K562 (cell line): ENCODE measurements around the gene PTRH2. TPM values are rescaled to one million over a fixed set of nuclear protein-coding genes. Genes with fewer than 3 reads are reported as not detected.

Experiments
- ATAC-seq: fragments of 200-7000 bp; cut with Tn5 transposase; 3 replicates; pipeline ENCODE4 v1.9.1; 2020; ENCODE audit warnings: moderate library complexity
- BruUV-seq: library from RNA; stranded (reverse); fragments of 400-500 nt; replicated peaks from 2 replicates; lab custom pipeline; 2021; lab: Mats Ljungman, UMichigan
- CTCF ChIA-PET: fragments of 300-600 bp; formaldehyde crosslinking; extraction: SDS; loops from one replicate; lab custom pipeline; 2021; ENCODE audit warnings: low intra/inter-chr PET ratio; lab: Yijun Ruan, JAX
- POLR2A ChIA-PET: fragments of 300-600, 350-650 bp; sonication (Branson Sonifier 250); formaldehyde crosslinking; extraction: SDS; loops from one replicate; lab custom pipeline; 2021; ENCODE audit warnings: antibody characterized with exemption, inconsistent platforms; lab: Yijun Ruan, JAX
- DNase-seq, 4 experiments: peaks; one replicate each; pipeline versions ENCODE4 v3.0.0 to v3.0.0-alpha.2; 2011 to 2018; ENCODE audit warnings: low spot score in 3 of 4, mixed read lengths in 3 of 4; ENCODE audit errors: extremely low read depth in 1 of 4
- FAIRE-seq: peaks from 2 replicates; lab custom pipeline; 2011; peaks lifted over from hg19 to GRCh38; lab: Jason Lieb, UNC
- H2AFZ ChIP-seq: 2 replicates; pipeline ENCODE4 v1.6.0; 2011; ENCODE audit warnings: low read depth, low read length, control low read depth, inconsistent platforms
- H3K27ac ChIP-seq: fragments of 200-600 bp; 3 replicates; pipeline ENCODE4 v1.8.0; 2011; ENCODE audit warnings: low read depth, mild to moderate bottlenecking, control low read depth, inconsistent platforms, low read length, moderate library complexity, mixed read lengths; ENCODE audit errors: extremely low read depth
- H3K27me3 ChIP-seq, 2 experiments: fragments of 300-600 bp in 1 of 2; 2 replicates in 1 of 2; 3 replicates in 1 of 2; pipeline versions ENCODE4 v1.6.0 to v1.8.0; 2011; ENCODE audit warnings: inconsistent platforms in 2 of 2, low read length in 2 of 2, mild to moderate bottlenecking in 1 of 2, mixed read lengths in 1 of 2, moderate library complexity in 1 of 2; ENCODE audit not compliant: control insufficient read depth in 2 of 2, insufficient read depth in 2 of 2
- H3K36me3 ChIP-seq: fragments of 300-600 bp; 3 replicates; pipeline ENCODE4 v1.8.0; 2011; ENCODE audit warnings: mild to moderate bottlenecking, low read length, inconsistent platforms; ENCODE audit not compliant: control insufficient read depth, insufficient read depth
- H3K4me1 ChIP-seq, 2 experiments: fragments of 200-600 bp in 1 of 2; replicated peaks in 1 of 2; 2 replicates in 1 of 2; 3 replicates in 1 of 2; pipeline versions ENCODE4 v1.5.1 to v1.8.0; 2011; ENCODE audit warnings: inconsistent platforms in 2 of 2, low read length in 2 of 2, mild to moderate bottlenecking in 1 of 2, mixed read lengths in 1 of 2, moderate library complexity in 1 of 2; ENCODE audit not compliant: control insufficient read depth in 2 of 2, insufficient read depth in 2 of 2
- H3K4me2 ChIP-seq: 2 replicates; pipeline ENCODE4 v1.6.1; 2011; ENCODE audit warnings: low read length, control low read depth, inconsistent platforms, mixed read lengths; ENCODE audit not compliant: insufficient read depth
- H3K4me3 ChIP-seq: fragments of 200-600 bp; sonication (generic), shearing (Covaris generic); 2 replicates; pipeline ENCODE4 v1.5.1; 2016; ENCODE audit warnings: control low read depth, inconsistent platforms
- H3K79me2 ChIP-seq: fragments of 200-600 bp; 3 replicates; pipeline ENCODE4 v1.8.0; 2011; ENCODE audit warnings: low read length, inconsistent platforms; ENCODE audit not compliant: control insufficient read depth, insufficient read depth
- H3K9ac ChIP-seq, 2 experiments: 2 replicates each; pipeline versions ENCODE4 v1.6.0 to v1.6.1; 2011; ENCODE audit warnings: low read depth in 2 of 2, low read length in 2 of 2, control low read depth in 1 of 2, inconsistent platforms in 1 of 2, mild to moderate bottlenecking in 1 of 2, mixed read lengths in 1 of 2; ENCODE audit not compliant: insufficient read depth in 1 of 2
- H3K9me1 ChIP-seq: one replicate; pipeline ENCODE4 v1.6.0; 2011; ENCODE audit warnings: inconsistent platforms, mild to moderate bottlenecking, low read length, moderate library complexity; ENCODE audit not compliant: control insufficient read depth, insufficient read depth
- H3K9me3 ChIP-seq: replicated peaks from 2 replicates; pipeline ENCODE4 v1.5.1; 2011; ENCODE audit warnings: low read depth, low read length, inconsistent platforms; ENCODE audit not compliant: control insufficient read depth, insufficient read depth
- H4K20me1 ChIP-seq: replicated peaks from 2 replicates; pipeline ENCODE4 v1.6.1; 2011; ENCODE audit warnings: low read length, inconsistent platforms, mixed read lengths; ENCODE audit not compliant: control insufficient read depth, insufficient read depth
- CTBP1 ChIP-seq: fragments of 450-650 bp; IDR thresholded peaks from 2 replicates; pipeline ENCODE4 v1.6.1; 2016; ENCODE audit warnings: borderline replicate concordance
- POLR2G ChIP-seq: fragments of 200-400 bp; formaldehyde crosslinking; IDR thresholded peaks from 2 replicates; pipeline ENCODE4 v1.6.1; 2017; ENCODE audit warnings: low read depth, mild to moderate bottlenecking, antibody characterized with exemption, low read length, moderate library complexity
- PPARD ChIP-seq: fragments of 250-450 bp; sonication (Bioruptor Pico); IDR thresholded peaks from 2 replicates; pipeline ENCODE4 v1.8.0; 2022; ENCODE audit warnings: inconsistent platforms, mild to moderate bottlenecking, moderate library complexity
- REST ChIP-seq, 2 experiments: fragments of 450-650 bp; formaldehyde crosslinking in 1 of 2; IDR thresholded peaks; 2 replicates each; pipeline versions ENCODE4 v1.4.0 to v1.6.1; 2014 to 2020; ENCODE audit warnings: mild to moderate bottlenecking in 2 of 2, borderline replicate concordance in 1 of 2, low read depth in 1 of 2
- SMAD1 ChIP-seq: fragments of 150-350 bp; IDR thresholded peaks from 2 replicates; pipeline ENCODE4 v1.6.1; 2014; ENCODE audit warnings: low read length, low read depth; ENCODE audit not compliant: partially characterized antibody
- TFAM ChIP-seq: fragments of 250-450 bp; sonication (Bioruptor Pico); conservative IDR thresholded peaks from 2 replicates; pipeline ENCODE4 v1.5.0; 2021; ENCODE audit warnings: mild to moderate bottlenecking, moderate library complexity
- ZNF175 ChIP-seq: fragments of 200-800 bp; sonication (Bioruptor generic); IDR thresholded peaks from 2 replicates; pipeline ENCODE4 v1.6.1; 2016; ENCODE audit warnings: low read depth, mild to moderate bottlenecking, missing genetic modification characterization, missing compliant biosample characterization
- ZNF583 ChIP-seq: fragments of 250-450 bp; sonication (Bioruptor Pico); IDR thresholded peaks from 2 replicates; pipeline ENCODE4 v1.4.0; 2020
- WGBS: fragments of 100-300 bp; shearing (Covaris generic); methylation state at CpG from one replicate; pipeline ENCODE4 v1.1.6; 2016; ENCODE audit warnings: low coverage, mixed read lengths; ENCODE audit not compliant: insufficient coverage; ENCODE audit errors: missing lambda C conversion rate; 5-methylcytosine and 5-hydroxymethylcytosine counted together
- in situ Hi-C: fragments of 300-500 bp; cut with MboI; formaldehyde crosslinking; loops from 4 replicates; pipeline ENCODE4 v1.15.0; 2018; ENCODE audit warnings: inconsistent platforms, mixed read lengths
- intact Hi-C: fragments of 100-400 bp; cut with micrococcal nuclease; formaldehyde crosslinking; loops from 2 replicates; pipeline ENCODE4 v1.14.2; 2022
- polyA plus RNA-seq, 8 experiments: library from polyadenylated mRNA; depleted of rRNA in 4 of 8; stranded (reverse) in 5 of 8; unstranded in 3 of 8; fragments of >200 nt; fragmentation: Nextera tagmentation in 2 of 8; fragmentation: Illumina TruSeq in 1 of 8; extraction: Ambion mirVana in 2 of 8; extraction: Trizol in 1 of 8; gene quantifications; 2 replicates each; pipeline versions ENCODE4 v1.2.1 to v1.2.3, GENCODE V29; 2011 to 2014; ENCODE audit warnings: inconsistent platforms in 1 of 8, missing spikeins in 1 of 8
- total RNA-seq, 7 experiments: library from RNA; depleted of rRNA in 6 of 7; stranded (reverse); fragments of >200 nt in 6 of 7; fragmentation: Illumina TruSeq in 2 of 7; extraction: Trizol in 2 of 7; gene quantifications; 2 replicates each; pipeline versions ENCODE4 v1.2.1 to v1.2.3, GENCODE V29; 2011 to 2021; ENCODE audit warnings: low replicate concordance in 1 of 7

Gene PTRH2
- total and polyA plus RNA-seq, 9 of the 15 experiments (the other 6 are each of a cell fraction or from before 2014, with no cell fraction given) = 53.1 to 210 (median 126) TPM

GRCh38 chr17:59719526-59719925, 12.3 kb upstream of the PTRH2 start:
- H3K27me3 ChIP-seq = no peaks in the 10 kb centered on the region
- no TSS peak for BruUV-seq
- CTCF ChIA-PET = no interaction called here

GRCh38 chr17:59716427-59716826, 9.2 kb upstream of the PTRH2 start:
- no peaks in the 10 kb centered on the region for H3K9me3 ChIP-seq
- peaks cover 89% of the 10 kb centered on the region for H3K79me2 ChIP-seq
- H2AFZ ChIP-seq = no peak overlapping the region
- peaks cover 7 to 12% of the 10 kb centered on the region in 2 experiments; a peak in 3 of 5 replicates for H3K4me1 ChIP-seq
- WGBS = 91% methylated on average over 2 of the region's 2 CpGs
- DNase-seq = no peak
- FAIRE-seq = no peak
- H3K27me3 ChIP-seq = no peaks in the 10 kb centered on the region
- intact Hi-C loops = no loop called here
- CTCF ChIA-PET = no interaction called here
- H3K4me2 ChIP-seq = no peak overlapping the region
- H3K9me1 ChIP-seq = no peaks in the 10 kb centered on the region
- in situ Hi-C loops = no loop called here
- POLR2A ChIA-PET = interaction anchor here (0.9 kb wide), 1 partner anchor 9 kb away, joined by 3 read pairs; the partner anchor contains the start of genes PTRH2 and VMP1
- H3K4me3 ChIP-seq = no peak overlapping the region
- H3K9ac ChIP-seq = no peak overlapping the region
- ATAC-seq = no peak
- H3K36me3 ChIP-seq = no peaks in the 10 kb centered on the region
- H3K27ac ChIP-seq = no peak overlapping the region
- no TSS peak for BruUV-seq
- no peaks in the 10 kb centered on the region for H4K20me1 ChIP-seq
- TF ChIP-seq TFAM (no peak), REST (IDR thresholded peaks at IDR 0.05; ENCODE audit: borderline replicate concordance) (no peak), REST (CRISPR knock-in tag; IDR thresholded peaks at IDR 0.05; ENCODE audit: low read depth) (no peak), PPARD (CRISPR knock-in tag) (no peak), ZNF583 (CRISPR knock-in tag) (no peak), ZNF175 (CRISPR knock-in tag) (no peak)

More at GRCh38 chr17:59719526-59719925, 12.3 kb upstream of the PTRH2 start:
- ATAC-seq (no peak), FAIRE-seq (no peak), DNase-seq (no peak)
- Histone ChIP-seq H3K79me2 (peaks cover 87% of the 10 kb centered on the region), H2AFZ (no peak overlapping the region), H3K9ac (no peak overlapping the region), H3K4me3 (no peak overlapping the region), H3K4me2 (no peak overlapping the region), H3K9me1 (no peaks in the 10 kb centered on the region), H3K4me1 (peaks cover 0 to 4% of the 10 kb centered on the region in 2 experiments; a peak in 2 of 5 replicates), H3K36me3 (no peaks in the 10 kb centered on the region; the same call in 2 of the 3 replicates), H3K27ac (no peak overlapping the region), H4K20me1 (no peaks in the 10 kb centered on the region), H3K9me3 (no peaks in the 10 kb centered on the region)
- TF ChIP-seq SMAD1 = no peak
- no peak for TF ChIP-seq POLR2G
- no peak for TF ChIP-seq CTBP1
- intact Hi-C loops = no loop called here
- in situ Hi-C loops = no loop called here
- POLR2A ChIA-PET = no interaction called here
